Measurements from ENCODE around the gene TNF. TPM values are rescaled to one million over a fixed set of nuclear protein-coding genes. Genes with fewer than 3 reads are reported as not detected.
A peak's percentile ranks its signal among the peaks of the same experiment; 100 is the strongest.
"Not testable (repeated sequence)": the region's sequence is repeated elsewhere in the genome, so short reads cannot be mapped to it uniquely, and the experiment has no call there.

The TNF gene
- polyA plus RNA-seq, 5 donors, result 0.21 to 0.48 (median 0.23) TPM; not detected in 1

- DNase-seq, result no peak
These were observed 12.7 kb downstream of the TNF start for GRCh38 chr6:31587791-31588777.

- DNase-seq, result no peak
These were observed 13.7 kb downstream of the TNF start for GRCh38 chr6:31588871-31589650.

GRCh38 chr6:31590691-31591090 lies 15.3 kb downstream of the TNF start:
- not testable (repeated sequence) for DNase-seq

GRCh38 chr6:31592396-31592771 lies 17.0 kb downstream of the TNF start:
- DNase-seq, result no peak

DNA sequence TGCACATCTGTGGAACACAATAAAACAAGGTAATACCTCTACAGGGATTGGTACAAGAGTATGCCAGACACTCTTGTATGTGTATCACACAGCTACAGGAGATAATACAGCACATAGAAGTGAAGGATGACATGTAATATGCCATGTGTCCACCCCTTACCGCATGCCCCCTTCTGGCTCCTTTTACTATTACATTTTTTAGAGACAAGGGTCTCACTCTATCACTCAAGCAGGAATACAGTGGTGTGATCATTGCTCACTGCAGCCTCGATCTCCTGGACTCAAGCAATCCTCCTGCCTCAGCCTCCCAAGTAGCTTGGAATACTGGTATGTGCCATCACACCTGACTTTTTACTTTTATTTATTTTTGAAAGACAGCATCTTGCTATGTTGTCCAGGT lies 21.6 kb downstream of the TNF start:
- no peak for DNase-seq

DNA sequence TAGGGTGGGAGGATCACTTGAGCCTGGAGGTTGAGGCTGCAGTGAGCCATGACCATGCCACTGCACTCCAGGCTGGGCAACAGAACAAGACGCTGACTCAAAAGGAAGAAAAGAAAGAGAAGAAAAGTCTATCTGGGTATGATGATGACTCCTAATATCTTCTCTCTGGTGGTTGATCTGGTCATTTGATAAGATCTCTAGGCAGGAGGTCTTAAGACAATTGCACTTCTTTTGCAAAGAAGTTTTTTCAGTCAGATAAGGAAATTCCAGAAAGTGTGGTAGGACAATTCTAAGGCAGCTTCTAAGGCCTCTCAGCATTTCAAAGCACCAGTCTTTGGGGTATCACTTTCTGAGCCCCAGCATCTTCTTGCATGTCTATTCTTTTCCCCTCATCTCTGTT lies 32.0 kb downstream of the TNF start:
- no peak for DNase-seq

- DNase-seq, result no peak
These were observed 34.4 kb downstream of the TNF start for GRCh38 chr6:31609519-31610406.

DNA sequence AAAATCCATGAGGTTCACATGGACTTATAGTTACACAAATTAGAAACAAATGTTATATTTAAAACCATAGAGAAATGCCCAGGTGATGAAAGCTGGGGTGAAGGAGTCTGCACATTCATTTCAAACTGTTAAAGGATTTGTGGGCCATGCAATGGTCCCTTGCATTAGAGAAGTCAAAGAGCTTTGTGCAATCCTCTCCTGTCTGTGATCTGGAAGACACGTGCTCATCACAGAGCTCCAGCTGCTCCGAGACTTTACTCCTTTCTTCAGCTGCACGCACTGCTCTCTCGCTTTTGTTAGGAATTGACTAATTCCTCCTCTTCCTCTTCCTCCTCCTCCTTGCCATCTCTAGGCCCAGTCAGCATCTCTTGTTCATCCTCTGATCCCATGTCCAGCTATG lies 35.6 kb downstream of the TNF start:
- DNase-seq, result no peak

GRCh38 chr6:31614075-31614619 lies 38.8 kb downstream of the TNF start:
- no peak for DNase-seq

DNA sequence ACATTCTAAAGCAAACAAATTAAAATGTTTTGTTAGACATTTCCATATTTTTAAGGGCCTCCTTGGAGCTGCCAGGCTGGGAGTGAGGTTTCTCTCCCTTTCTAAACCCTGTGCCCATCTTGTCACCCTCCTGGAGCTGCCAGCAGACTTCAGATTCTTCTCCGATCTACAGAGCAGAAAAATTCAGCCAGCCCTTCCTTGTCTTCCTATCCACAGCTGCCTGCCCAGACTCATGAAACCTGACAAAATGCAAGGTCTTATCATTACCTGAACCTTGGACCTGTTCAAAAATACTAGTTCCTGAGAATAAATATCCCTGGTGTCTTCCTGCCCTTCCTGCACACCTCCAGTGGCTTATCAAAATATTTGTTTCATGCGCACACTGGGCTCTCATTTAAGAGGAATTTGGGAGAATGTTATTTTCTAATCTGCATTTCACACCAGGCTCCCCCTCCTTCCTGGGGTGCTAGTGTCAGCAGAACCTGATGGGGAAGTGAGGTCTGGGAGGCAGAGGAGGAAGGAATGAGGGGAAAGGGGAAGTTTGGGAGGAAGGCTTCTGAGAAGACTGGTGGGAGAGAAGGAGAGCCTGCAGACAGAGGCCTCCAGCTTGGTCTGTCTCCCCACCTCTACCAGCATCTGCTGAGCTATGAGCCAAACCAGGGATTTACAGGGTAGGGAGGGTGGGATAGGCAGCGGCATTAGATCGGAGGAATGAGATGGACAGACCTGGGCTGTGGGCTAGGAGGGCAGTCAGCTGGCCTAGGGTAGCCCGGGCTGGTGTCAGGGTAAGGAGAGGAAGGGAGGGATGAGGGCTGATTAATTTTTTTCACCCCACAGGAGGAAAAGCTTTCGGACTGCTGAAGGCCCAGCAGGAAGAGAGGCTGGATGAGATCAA lies 39.6 kb downstream of the TNF start, which contains the start of gene AIF1:
Gene AIF1 (plus strand): TSS at position 551 of the 895 bp plus-strand sequence. CDS start 96 bp downstream, at position 647.
- DNase-seq, result no peak

DNA sequence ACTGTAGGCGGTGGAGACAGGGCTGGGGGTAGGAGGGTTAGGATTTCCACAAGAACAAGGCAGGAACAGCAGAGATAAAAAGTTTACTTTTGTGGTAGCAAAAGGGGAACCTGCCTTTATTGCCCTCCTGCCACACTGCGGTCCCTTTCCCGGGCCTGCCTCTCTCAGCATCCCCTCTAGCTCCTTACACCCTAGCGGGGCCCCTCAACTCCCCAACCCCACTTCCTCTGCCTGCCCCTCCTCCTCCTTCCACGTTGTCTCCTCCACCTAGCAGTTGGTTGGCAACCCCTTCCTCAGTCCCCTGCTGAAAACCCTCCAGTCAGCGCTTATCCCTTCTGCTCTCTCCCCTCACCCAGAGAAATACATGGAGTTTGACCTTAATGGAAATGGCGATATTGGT lies 40.4 kb downstream of the TNF start:
- DNase-seq, result no peak

DNA sequence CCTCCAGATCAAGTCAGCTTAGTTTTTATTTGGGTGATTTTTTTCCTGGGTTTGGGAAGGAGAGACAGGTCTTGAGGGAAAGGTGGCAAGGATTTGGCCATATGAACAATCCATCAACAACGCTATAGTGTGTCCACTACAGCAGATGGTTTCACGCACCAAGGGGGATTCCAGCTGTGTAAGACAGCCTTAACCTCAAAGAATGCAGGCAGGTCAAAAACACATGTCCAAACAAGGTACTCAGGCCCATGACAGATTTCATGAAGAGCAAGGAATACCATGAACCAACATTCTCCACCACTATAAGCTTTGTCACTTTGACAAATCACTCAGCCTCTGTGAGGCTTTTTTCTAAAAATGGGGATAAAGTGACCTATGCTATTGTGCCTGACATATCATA lies 41.6 kb downstream of the TNF start:
- DNase-seq, result no peak

DNA sequence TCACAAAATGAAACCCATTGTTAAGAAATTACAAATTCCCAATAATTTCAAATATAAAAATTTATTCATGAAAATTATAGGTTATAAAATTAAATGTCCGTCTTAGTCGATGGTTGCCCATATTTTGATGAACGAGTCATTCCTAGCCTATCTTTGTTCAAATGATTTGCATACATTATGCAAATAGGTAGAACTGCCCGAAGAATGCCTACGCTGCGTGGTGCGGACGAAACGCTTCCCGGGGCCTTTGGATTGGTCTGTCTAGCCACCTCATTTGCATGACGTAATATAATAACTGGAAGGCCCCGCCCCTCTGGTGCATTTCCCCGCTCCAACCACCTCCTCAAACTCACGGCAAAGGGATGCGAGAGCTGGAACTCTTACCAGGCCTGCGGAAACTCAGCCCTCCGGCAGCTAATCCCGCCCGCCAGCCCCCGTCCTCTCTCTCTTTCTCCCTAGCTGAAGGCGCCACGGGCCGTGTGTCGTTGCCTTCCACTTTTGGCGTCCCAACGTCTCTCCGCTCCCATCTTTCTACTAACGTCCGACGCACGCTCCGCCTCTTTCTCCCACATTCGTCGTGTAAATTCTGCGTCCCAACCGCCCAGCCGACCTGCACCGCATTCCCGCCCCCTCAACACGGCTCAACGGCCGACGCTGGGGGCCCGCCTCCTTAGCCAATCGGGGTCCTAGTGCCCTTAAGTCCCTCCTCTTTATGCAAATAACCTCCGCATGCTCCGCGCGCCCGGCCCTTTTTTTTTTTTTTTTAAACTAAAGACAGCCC lies 44.6 kb downstream of the TNF start:
- DNase-seq, result peak; percentile 96 to 100

DNA sequence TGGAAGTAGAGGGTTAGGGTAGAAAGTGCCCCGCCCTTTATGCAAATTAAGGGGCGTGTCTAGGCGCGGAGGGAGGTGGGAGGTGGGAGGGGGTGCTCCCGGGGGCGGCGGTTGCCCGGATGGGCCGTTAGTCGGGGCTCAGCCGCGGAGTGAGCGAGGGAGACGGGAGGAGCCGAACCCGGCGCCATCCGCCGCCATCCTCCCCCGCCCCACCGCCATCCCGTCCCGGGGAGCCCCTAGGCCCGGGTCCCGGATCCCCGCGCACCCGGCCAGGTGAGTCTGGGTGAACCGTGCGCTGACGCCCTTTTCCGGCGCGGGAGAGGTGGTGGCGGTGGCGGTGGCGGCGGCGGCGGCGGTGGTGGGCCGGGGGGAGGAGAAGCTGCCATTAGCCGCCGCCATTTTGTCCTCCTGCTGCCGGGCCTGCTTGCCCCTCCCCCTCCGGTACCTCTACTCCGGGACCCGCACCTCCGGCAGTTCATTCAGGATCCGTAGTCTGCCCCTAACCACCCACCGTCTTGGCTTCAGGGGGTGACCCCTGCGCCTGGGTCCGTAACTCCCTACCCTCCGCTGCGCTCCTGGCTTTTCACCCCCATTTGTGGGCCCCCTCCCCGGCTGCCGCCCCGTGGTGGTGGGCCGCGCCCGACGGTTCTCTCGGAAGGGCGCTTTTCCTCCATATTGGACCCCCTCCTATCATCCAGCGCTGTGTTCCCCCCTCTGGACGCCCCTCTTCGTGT lies 45.4 kb downstream of the TNF start, which contains the start of gene PRRC2A:
Gene PRRC2A (plus strand): TSS at position 130 of the 734 bp plus-strand sequence. CDS start 2,075 bp downstream, outside the sequence.
- peak; percentile 77 to 98 for DNase-seq

DNA sequence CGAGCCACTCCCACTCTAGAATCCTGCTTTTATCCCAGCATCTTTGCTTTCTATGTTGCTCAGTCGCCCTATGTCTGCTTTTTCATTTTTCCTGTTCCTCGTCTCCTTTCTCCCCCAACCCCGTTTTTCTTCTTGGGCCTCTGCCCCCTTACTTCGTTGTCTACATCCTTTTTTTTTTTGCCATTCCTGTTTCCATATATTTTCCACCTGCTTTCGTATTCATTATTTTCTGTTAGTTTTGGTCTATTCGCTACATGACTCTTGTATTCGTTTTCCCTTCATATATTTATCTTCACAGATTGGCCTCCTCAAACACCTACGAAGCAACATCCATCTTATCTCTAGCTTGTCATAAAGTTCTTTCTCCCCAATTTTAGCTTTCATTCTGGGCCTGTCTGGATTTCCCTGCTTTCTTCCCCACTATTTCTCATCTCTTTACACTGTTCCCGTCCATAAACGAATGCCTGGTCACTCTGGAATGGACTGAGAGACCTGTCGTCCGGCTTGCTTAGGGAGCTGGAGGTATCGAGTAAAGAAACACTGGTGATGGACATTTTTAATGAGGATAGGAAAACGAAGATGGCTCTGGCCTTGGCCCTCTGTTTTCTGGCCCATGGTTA lies 46.1 kb downstream of the TNF start:
- no peak for DNase-seq

DNA sequence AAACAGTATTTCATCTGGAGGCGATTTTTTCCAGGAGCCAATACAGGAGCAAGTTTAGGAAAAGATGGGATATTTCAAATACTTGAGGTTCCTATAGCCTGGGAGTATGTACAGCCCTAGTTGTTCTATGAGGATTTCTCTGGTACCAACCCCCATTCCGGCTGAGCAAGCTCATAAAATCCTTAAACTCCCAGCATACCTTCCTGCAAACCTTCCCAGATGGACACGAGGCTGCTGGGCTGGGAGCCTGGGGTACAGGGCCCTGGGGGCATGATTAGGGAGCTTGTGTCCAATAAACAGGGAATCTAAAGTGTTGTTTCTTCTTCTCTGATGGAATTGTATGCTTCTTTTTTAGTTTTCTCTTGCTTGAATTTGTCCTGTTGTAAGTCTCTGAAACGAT lies 46.6 kb downstream of the TNF start:
- no peak for DNase-seq

GRCh38 chr6:31622684-31623091 lies 47.3 kb downstream of the TNF start:
- no peak for DNase-seq

DNA sequence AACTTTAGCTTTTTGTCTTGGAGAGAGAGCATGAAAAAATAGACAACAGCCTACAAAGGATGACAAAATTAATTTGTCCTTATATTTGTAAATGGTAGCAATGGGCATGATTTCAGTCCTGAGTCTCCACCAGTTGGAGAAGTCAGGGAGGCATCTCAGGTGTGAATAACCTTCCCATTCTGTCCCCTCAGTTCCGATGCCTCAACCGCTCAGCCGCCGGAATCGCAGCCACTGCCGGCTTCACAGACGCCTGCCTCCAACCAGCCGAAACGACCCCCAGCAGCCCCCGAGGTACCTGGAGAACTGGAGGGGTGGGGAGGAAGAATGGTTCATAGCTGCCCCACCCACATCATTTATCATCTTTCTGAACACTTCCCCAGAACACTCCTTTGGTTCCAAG lies 48.7 kb downstream of the TNF start:
- DNase-seq, result no peak

All from right lung (tissue), 5 donors.